ENCODE measurements around the gene KIF21B. TPM values are rescaled to one million over a fixed set of nuclear protein-coding genes. Genes with fewer than 3 reads are reported as not detected.

The KIF21B gene
- total and polyA plus RNA-seq, 4 experiments from 2014 or later, result 0.55 to 94.7 (median 50.4) TPM

DNA sequence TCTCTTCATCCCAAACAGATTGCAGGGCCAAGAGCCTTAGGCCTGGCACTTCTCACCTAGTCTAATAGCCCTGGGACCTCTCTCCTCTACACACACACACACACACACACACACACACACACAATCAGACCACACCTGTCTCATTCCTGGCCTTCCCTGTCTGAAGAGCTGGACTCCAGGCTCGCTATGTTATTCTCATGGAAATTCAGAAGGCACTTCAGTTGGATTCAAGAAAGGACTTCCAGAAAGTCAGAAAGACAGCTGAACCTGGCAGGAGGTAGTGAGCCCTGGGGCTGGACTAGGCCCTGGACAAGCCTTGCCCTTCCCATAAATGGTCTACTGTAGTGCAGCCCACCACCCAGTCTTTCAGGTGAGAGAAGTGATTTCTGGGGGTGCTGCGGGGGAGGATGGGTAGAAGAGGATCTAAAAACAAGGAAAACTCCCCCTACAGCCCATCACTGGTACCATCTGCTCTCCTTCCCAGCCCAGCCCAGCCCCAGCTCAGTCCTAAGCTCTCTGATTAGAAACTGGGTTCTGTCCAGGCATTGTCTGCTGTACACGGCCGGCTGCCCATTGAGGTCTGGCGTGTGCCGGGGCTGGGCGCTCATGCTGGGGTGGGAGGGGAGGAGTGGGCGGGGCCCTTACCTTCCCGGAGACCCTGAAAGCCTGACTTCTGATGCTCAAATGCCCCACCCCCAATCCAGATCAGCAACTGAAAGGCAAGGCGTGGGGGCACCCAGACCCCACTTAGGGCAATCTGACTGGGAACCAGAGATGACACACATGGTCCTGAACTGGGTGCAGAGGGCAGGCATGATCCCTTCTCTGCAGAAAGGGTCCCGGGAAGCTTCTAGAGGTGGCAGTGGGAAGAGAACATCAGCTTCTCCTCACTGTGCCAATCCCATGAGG lies 2.5 kb downstream of the KIF21B start:
- POLR2A ChIA-PET (ENCODE audit: partially characterized antibody), result interaction anchor here (0.9 to 3.1 kb wide), 8 partner anchors 9 to 351 kb away, joined by 3 to 12 read pairs (median 7); partner anchors contain the start of gene DDX59
- DNase-seq, result peak in 2 of 5 donors; percentile 18 to 27
- Mint-ChIP-seq H3K4me1 (peaks cover 56 to 91% (median 75%) of the 10 kb centered on the region in 4 donors), H3K36me3 (peaks cover 0 to 14% of the 10 kb centered on the region in 2 donors), H3K27ac (peak overlapping the region; percentile 95 to 100 (median 99)), H3K27me3 (no peaks in the 10 kb centered on the region), H3K4me3 (peak overlapping the region; percentile 92 to 98 (median 96)), H3K9me3 (no peaks in the 10 kb centered on the region)
- peak overlapping the region; percentile 69 for H3K27ac ChIP-seq (ENCODE audit: low read depth, low read length)
- no peaks in the 10 kb centered on the region for H3K27me3 ChIP-seq (ENCODE audit: insufficient read depth, low read length)
- intact Hi-C loops (cut with micrococcal nuclease), result loop anchor here (5.0 kb wide), 2 partner anchors 39 to 131 kb away; partner anchors contain the start of gene TMEM9
- H3K4me3 ChIP-seq (ENCODE audit: low read length in 2 of 2), result peak overlapping the region; percentile 67 to 86
- H3K36me3 ChIP-seq (ENCODE audit: insufficient read depth, low read length), result no peaks in the 10 kb centered on the region
- H3K4me1 ChIP-seq (ENCODE audit: insufficient read depth, low read length), result peaks cover 85% of the 10 kb centered on the region
- CTCF ChIA-PET (ENCODE audit: partially characterized antibody), result interaction anchor here (0.7 to 11.4 kb wide), 12 partner anchors 10 to 399 kb away, joined by 3 to 95 read pairs (median 4); partner anchors contain the start of gene TMEM9
- no peaks in the 10 kb centered on the region for H3K9me3 ChIP-seq (ENCODE audit: control insufficient read depth in 1 of 2, low read length in 2 of 2)

- POLR2A ChIA-PET (ENCODE audit: partially characterized antibody), result interaction anchor here (0.9 to 2.5 kb wide), 11 partner anchors 9 to 350 kb away, joined by 3 to 12 read pairs (median 5); partner anchors contain the start of genes DDX59 and TMEM9
- peaks cover 4 to 21% of the 10 kb centered on the region in 2 donors for H3K36me3 Mint-ChIP-seq
- Histone ChIP-seq H3K27me3 (ENCODE audit: insufficient read depth, low read length) (no peaks in the 10 kb centered on the region), H3K27ac (ENCODE audit: low read depth, low read length) (peak overlapping the region; percentile 69), H3K4me3 (ENCODE audit: low read length in 2 of 2) (peak overlapping the region; percentile 37 to 67), H3K9me3 (ENCODE audit: control insufficient read depth in 1 of 2, low read length in 2 of 2) (no peaks in the 10 kb centered on the region), H3K4me1 (ENCODE audit: insufficient read depth, low read length) (peaks cover 85% of the 10 kb centered on the region), H3K36me3 (ENCODE audit: insufficient read depth, low read length) (no peaks in the 10 kb centered on the region)
- CTCF ChIA-PET (ENCODE audit: partially characterized antibody), result interaction anchor here (0.9 to 11.4 kb wide), 10 partner anchors 9 to 398 kb away, joined by 3 to 95 read pairs (median 4); partner anchors contain the start of genes DDX59 and TMEM9
- DNase-seq, result peak in 4 of 5 donors; percentile 27 to 59 (median 30)
- no peaks in the 10 kb centered on the region for H3K9me3 Mint-ChIP-seq
- intact Hi-C loops (cut with micrococcal nuclease), result loop anchor here (5.0 kb wide), 2 partner anchors 38 to 132 kb away; partner anchors contain the start of gene TMEM9
- peak overlapping the region; percentile 86 to 98 (median 95) for H3K4me3 Mint-ChIP-seq
- peaks cover 59 to 92% (median 75%) of the 10 kb centered on the region in 4 donors for H3K4me1 Mint-ChIP-seq
- no peaks in the 10 kb centered on the region for H3K27me3 Mint-ChIP-seq
- peak overlapping the region; percentile 95 to 100 (median 99) for H3K27ac Mint-ChIP-seq
Measured at GRCh38 chr1:201020040-201020591, 3.4 kb downstream of the KIF21B start.

DNA sequence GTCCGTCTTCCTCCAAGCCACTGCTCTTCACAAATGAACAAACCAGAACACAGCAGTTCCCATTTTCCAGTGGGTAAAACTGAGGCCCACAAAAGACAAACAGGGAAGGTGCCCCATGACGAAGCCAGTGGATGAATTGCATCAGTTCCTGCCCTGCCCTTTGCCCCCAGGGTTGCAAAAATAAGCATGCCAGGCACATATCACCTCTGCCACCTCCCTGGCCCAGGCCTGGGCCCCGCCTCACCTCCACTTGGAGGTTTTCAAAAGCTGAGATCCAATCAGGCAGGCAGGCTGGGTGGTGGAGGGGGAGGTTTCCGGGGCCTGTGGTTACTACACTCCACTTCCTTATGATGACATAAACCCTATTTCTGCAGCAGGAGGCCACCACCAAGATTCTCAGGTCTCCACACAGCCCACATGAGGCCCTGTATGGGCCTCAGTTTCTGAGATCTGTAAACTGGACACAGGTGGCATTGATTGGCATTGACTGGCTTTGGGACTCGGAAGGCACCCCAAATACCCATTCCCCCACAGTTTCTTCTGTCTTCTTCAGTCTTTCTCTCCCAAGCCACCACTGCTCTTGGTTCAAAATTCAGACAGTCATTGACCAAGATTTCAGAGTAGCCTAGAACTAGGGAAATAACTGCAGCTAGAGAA lies 4.1 kb downstream of the KIF21B start:
- Histone ChIP-seq H3K4me1 (ENCODE audit: insufficient read depth, low read length) (peaks cover 90% of the 10 kb centered on the region), H3K27ac (ENCODE audit: low read depth, low read length) (peak overlapping the region; percentile 69), H3K36me3 (ENCODE audit: insufficient read depth, low read length) (no peaks in the 10 kb centered on the region), H3K4me3 (ENCODE audit: low read length in 2 of 2) (peak overlapping the region; percentile 37 to 67), H3K9me3 (ENCODE audit: control insufficient read depth in 1 of 2, low read length in 2 of 2) (no peaks in the 10 kb centered on the region), H3K27me3 (ENCODE audit: insufficient read depth, low read length) (no peaks in the 10 kb centered on the region)
- Mint-ChIP-seq H3K9me3 (no peaks in the 10 kb centered on the region), H3K27me3 (no peaks in the 10 kb centered on the region), H3K27ac (peak overlapping the region; percentile 95 to 100 (median 99)), H3K4me1 (peaks cover 63 to 93% (median 79%) of the 10 kb centered on the region in 4 donors), H3K36me3 (peaks cover 4 to 21% of the 10 kb centered on the region in 2 donors), H3K4me3 (peak overlapping the region; percentile 80 to 98 (median 93))
- POLR2A ChIA-PET (ENCODE audit: partially characterized antibody), result interaction anchor here (0.9 to 2.5 kb wide), 14 partner anchors 7 to 350 kb away, joined by 3 to 12 read pairs (median 4); partner anchors contain the start of genes DDX59 and TMEM9
- peak; percentile 88 to 96 (median 89) for DNase-seq
- CTCF ChIA-PET (ENCODE audit: partially characterized antibody), result interaction anchor here (0.9 to 11.4 kb wide), 7 partner anchors 24 to 397 kb away, joined by 3 to 95 read pairs (median 4); partner anchors contain the start of genes DDX59 and TMEM9
- intact Hi-C loops (cut with micrococcal nuclease), result loop anchor here (2.0 kb wide), 2 partner anchors 95 to 351 kb away; partner anchors contain the start of gene DDX59

GRCh38 chr1:201017828-201018163 lies 5.7 kb downstream of the KIF21B start:
- no peak for DNase-seq
- Histone ChIP-seq H3K36me3 (ENCODE audit: insufficient read depth, low read length) (no peaks in the 10 kb centered on the region), H3K27me3 (ENCODE audit: insufficient read depth, low read length) (no peaks in the 10 kb centered on the region), H3K4me3 (ENCODE audit: low read length in 2 of 2) (no peak overlapping the region), H3K9me3 (ENCODE audit: control insufficient read depth in 1 of 2, low read length in 2 of 2) (no peaks in the 10 kb centered on the region), H3K4me1 (ENCODE audit: insufficient read depth, low read length) (peaks cover 100% of the 10 kb centered on the region), H3K27ac (ENCODE audit: low read depth, low read length) (peak overlapping the region; percentile 18)
- H3K4me1 Mint-ChIP-seq, result peaks cover 69 to 98% (median 85%) of the 10 kb centered on the region in 4 donors
- intact Hi-C loops (cut with micrococcal nuclease), result loop anchor here (2.0 kb wide), 2 partner anchors 97 to 349 kb away; partner anchors contain the start of gene DDX59
- peak overlapping the region; percentile 78 to 100 (median 92) for H3K27ac Mint-ChIP-seq
- ChIA-PET CTCF (ENCODE audit: partially characterized antibody) (interaction anchor here (1.0 to 11.4 kb wide), 3 partner anchors 22 to 46 kb away, joined by 3 to 95 read pairs (median 54); no protein-coding TSS in a partner anchor), POLR2A (ENCODE audit: partially characterized antibody) (interaction anchor here (1.5 kb wide), 1 partner anchor 9 kb away, joined by 5 read pairs; no protein-coding TSS in a partner anchor)
- H3K27me3 Mint-ChIP-seq, result no peaks in the 10 kb centered on the region
- no peaks in the 10 kb centered on the region for H3K9me3 Mint-ChIP-seq
- H3K4me3 Mint-ChIP-seq, result peak overlapping the region in 7 of 8 donors; percentile 21 to 77 (median 55)
- H3K36me3 Mint-ChIP-seq, result peaks cover 4 to 21% of the 10 kb centered on the region in 2 donors

DNA sequence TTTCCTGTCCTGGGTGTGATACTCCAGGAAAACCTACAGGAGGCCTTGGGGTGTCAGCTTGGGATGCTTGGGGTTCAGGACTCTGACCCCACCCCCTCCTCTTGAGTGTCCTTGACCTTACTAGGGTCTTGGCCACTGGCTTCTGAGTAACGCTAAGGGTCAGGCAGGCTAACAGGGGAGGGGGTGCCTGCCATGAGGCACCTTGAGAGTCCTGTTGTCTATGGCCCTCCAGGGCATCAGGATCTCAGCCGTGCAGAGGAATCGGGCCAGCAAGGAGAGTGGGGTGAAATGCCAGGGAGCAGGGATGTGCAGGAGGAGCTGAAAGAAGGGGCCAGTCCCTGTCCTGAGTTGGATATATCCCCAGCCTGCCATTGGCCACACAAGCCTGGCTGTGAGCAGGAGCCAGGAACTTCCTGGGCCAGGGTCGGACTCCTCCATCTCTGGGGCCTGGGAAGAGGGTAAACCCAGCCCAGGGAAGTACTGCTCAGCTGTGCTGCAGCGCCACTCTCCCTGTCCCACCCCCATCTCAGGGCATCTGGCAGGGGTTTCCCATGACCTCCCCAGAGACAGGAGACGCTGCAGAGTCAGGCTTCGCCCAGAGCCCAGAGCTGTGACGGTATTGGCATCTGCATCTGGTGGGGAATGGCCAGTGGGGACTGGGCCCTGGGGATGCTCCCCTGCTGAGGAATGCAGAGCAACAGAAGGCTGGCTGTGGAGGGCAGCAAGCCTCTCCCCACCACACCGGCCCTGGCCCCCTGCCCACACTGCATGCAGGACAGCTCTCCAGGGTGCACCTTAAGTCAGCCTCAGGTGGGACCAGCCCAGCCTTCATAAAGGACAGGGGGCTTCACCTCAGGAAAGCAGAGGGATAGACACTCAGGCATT lies 6.3 kb downstream of the KIF21B start:
- no peaks in the 10 kb centered on the region for H3K9me3 Mint-ChIP-seq
- Histone ChIP-seq H3K36me3 (ENCODE audit: insufficient read depth, low read length) (no peaks in the 10 kb centered on the region), H3K27ac (ENCODE audit: low read depth, low read length) (peak overlapping the region; percentile 18), H3K9me3 (ENCODE audit: control insufficient read depth in 1 of 2, low read length in 2 of 2) (no peaks in the 10 kb centered on the region), H3K27me3 (ENCODE audit: insufficient read depth, low read length) (no peaks in the 10 kb centered on the region), H3K4me3 (ENCODE audit: low read length in 2 of 2) (no peak overlapping the region), H3K4me1 (ENCODE audit: insufficient read depth, low read length) (peaks cover 100% of the 10 kb centered on the region)
- peak overlapping the region; percentile 35 to 95 (median 89) for H3K27ac Mint-ChIP-seq
- ChIA-PET POLR2A (ENCODE audit: partially characterized antibody) (interaction anchor here (1.5 to 2.2 kb wide), 3 partner anchors 9 to 42 kb away, joined by 4 to 8 read pairs (median 7); no protein-coding TSS in a partner anchor), CTCF (ENCODE audit: partially characterized antibody) (interaction anchor here (6.7 to 11.4 kb wide), 2 partner anchors 37 to 45 kb away, joined by 54 to 95 read pairs; no protein-coding TSS in a partner anchor)
- intact Hi-C loops (cut with micrococcal nuclease), result no loop called here
- no peak for DNase-seq
- peaks cover 67 to 98% (median 85%) of the 10 kb centered on the region in 4 donors for H3K4me1 Mint-ChIP-seq
- peaks cover 4 to 17% of the 10 kb centered on the region in 2 donors for H3K36me3 Mint-ChIP-seq
- no peaks in the 10 kb centered on the region for H3K27me3 Mint-ChIP-seq
- peak overlapping the region in 6 of 8 donors; percentile 12 to 59 (median 40) for H3K4me3 Mint-ChIP-seq

Measured in CD4-positive, alpha-beta memory T cell (primary cell).